H1 (cell line): ENCODE measurements around the gene ZNF629. TPM values are rescaled to one million over a fixed set of nuclear protein-coding genes. Genes with fewer than 3 reads are reported as not detected.

Experiments used
- CTCF ChIA-PET: fragments of 300-600 bp; sonication (Branson Sonifier 250); formaldehyde crosslinking; loops from one replicate; lab custom pipeline; 2021; ENCODE audit not compliant: partially characterized antibody; lab: Charles Lee
- POLR2A ChIA-PET: fragments of 300-600 bp; sonication (Branson Sonifier 250); formaldehyde crosslinking; loops from one replicate; lab custom pipeline; 2021; ENCODE audit warnings: inconsistent platforms; ENCODE audit not compliant: partially characterized antibody; lab: Charles Lee
- DNase-seq, 2 experiments: peaks; one replicate each; pipeline versions ENCODE4 v3.0.0 to v3.0.0-alpha.2; 2010 to 2022; ENCODE audit warnings: low spot score in 2 of 2, low read depth in 1 of 2, mixed read lengths in 1 of 2
- FAIRE-seq: peaks from 2 replicates; lab custom pipeline; 2011; peaks lifted over from hg19 to GRCh38; lab: Jason Lieb, UNC
- H2AFZ ChIP-seq: 2 replicates; pipeline ENCODE4 v1.8.1; 2012; ENCODE audit warnings: low read length, inconsistent platforms
- H2AK5ac ChIP-seq: 2 replicates; pipeline ENCODE4 v1.6.1; 2013; ENCODE audit warnings: low read depth, low read length
- H2BK120ac ChIP-seq: replicated peaks from 2 replicates; pipeline ENCODE3; 2013; ENCODE audit warnings: low read depth, low read length, inconsistent platforms
- H2BK12ac ChIP-seq: 2 replicates; pipeline ENCODE4 v1.6.1; 2013; ENCODE audit warnings: low read depth, low read length
- H2BK15ac ChIP-seq: 2 replicates; pipeline ENCODE4 v1.6.1; 2013; ENCODE audit warnings: low read length
- H2BK20ac ChIP-seq: 2 replicates; pipeline ENCODE4 v1.6.1; 2013; ENCODE audit warnings: low read length
- H2BK5ac ChIP-seq: 2 replicates; pipeline ENCODE4 v1.6.1; 2013; ENCODE audit warnings: low read depth, low read length
- H3K14ac ChIP-seq: 2 replicates; pipeline ENCODE4 v1.6.1; 2013; ENCODE audit warnings: inconsistent platforms; ENCODE audit not compliant: insufficient read length
- H3K18ac ChIP-seq: 2 replicates; pipeline ENCODE4 v1.6.1; 2013; ENCODE audit warnings: low read length; ENCODE audit errors: extremely low read depth
- H3K23ac ChIP-seq: 2 replicates; pipeline ENCODE4 v1.6.1; 2013; ENCODE audit warnings: inconsistent platforms; ENCODE audit not compliant: insufficient read length
- H3K23me2 ChIP-seq: 2 replicates; pipeline ENCODE4 v1.6.1; 2013; ENCODE audit warnings: low read depth, low read length
- H3K27ac ChIP-seq: 2 replicates; pipeline ENCODE4 v1.6.1; 2011; ENCODE audit warnings: low read depth, low read length, inconsistent platforms
- H3K27me3 ChIP-seq, 4 experiments: replicated peaks in 1 of 4; 1 replicate in 1 of 4; 2 replicates in 3 of 4; pipeline versions ENCODE4 v1.6.1 to v1.8.1; 2011 to 2013; ENCODE audit warnings: low read length in 3 of 4, mild to moderate bottlenecking in 3 of 4, inconsistent platforms in 2 of 4, mixed read lengths in 2 of 4, moderate library complexity in 1 of 4; ENCODE audit not compliant: control insufficient read depth in 3 of 4, insufficient read depth in 3 of 4; ENCODE audit errors: extremely low read depth in 1 of 4
- H3K36me3 ChIP-seq, 4 experiments: 2 replicates each; pipeline versions ENCODE4 v1.6.1 to v1.8.1; 2011 to 2013; ENCODE audit warnings: mild to moderate bottlenecking in 4 of 4, low read length in 3 of 4, moderate library complexity in 2 of 4, control low read depth in 1 of 4, inconsistent platforms in 1 of 4; ENCODE audit not compliant: insufficient read depth in 4 of 4, control insufficient read depth in 2 of 4
- H3K4ac ChIP-seq: replicated peaks from 2 replicates; pipeline ENCODE3; 2013; ENCODE audit warnings: low read length, low read depth, mixed read lengths, inconsistent platforms; ENCODE audit not compliant: insufficient read length
- H3K4me1 ChIP-seq, 4 experiments: replicated peaks in 1 of 4; 1 replicate in 1 of 4; 2 replicates in 3 of 4; pipeline versions ENCODE4 v1.6.1 to v1.8.1; 2011 to 2013; ENCODE audit warnings: low read length in 3 of 4, inconsistent platforms in 2 of 4, mixed read lengths in 1 of 4; ENCODE audit not compliant: insufficient read depth in 4 of 4, control insufficient read depth in 3 of 4
- H3K4me2 ChIP-seq, 2 experiments: 2 replicates each; pipeline versions ENCODE4 v1.6.1 to v1.8.1; 2011 to 2013; ENCODE audit warnings: low read depth in 2 of 2, low read length in 2 of 2, control low read depth in 1 of 2, inconsistent platforms in 1 of 2, mild to moderate bottlenecking in 1 of 2; ENCODE audit not compliant: insufficient read depth in 1 of 2
- H3K4me3 ChIP-seq, 4 experiments: fragments of 200-600, 300-600 bp in 1 of 4; sonication (generic), shearing (Covaris generic), sonication (Bioruptor Twin) in 1 of 4; 2 replicates each; pipeline versions ENCODE4 v1.5.1 to v1.8.1; 2011 to 2016; ENCODE audit warnings: low read length in 4 of 4, low read depth in 3 of 4, control low read depth in 2 of 4, inconsistent platforms in 2 of 4, mild to moderate bottlenecking in 2 of 4, mixed read lengths in 1 of 4, moderate library complexity in 1 of 4; ENCODE audit not compliant: insufficient read depth in 2 of 4; ENCODE audit errors: extremely low read depth in 1 of 4
- H3K56ac ChIP-seq: replicated peaks from 2 replicates; pipeline ENCODE3; 2013; ENCODE audit warnings: low read depth, mild to moderate bottlenecking, mixed read lengths, low read length, inconsistent platforms; ENCODE audit not compliant: insufficient read length
- H3K79me1 ChIP-seq: 2 replicates; pipeline ENCODE4 v1.6.1; 2013; ENCODE audit warnings: low read depth, low read length, control low read depth
- H3K79me2 ChIP-seq, 2 experiments: 2 replicates each; pipeline versions ENCODE4 v1.6.1 to v1.8.1; 2012 to 2013; ENCODE audit warnings: low read length in 2 of 2, mild to moderate bottlenecking in 2 of 2, inconsistent platforms in 1 of 2; ENCODE audit not compliant: insufficient read depth in 2 of 2, control insufficient read depth in 1 of 2
- H3K9ac ChIP-seq, 4 experiments: replicated peaks in 1 of 4; 1 replicate in 1 of 4; 2 replicates in 3 of 4; pipeline versions ENCODE4 v1.6.1 to v1.8.1; 2011 to 2013; ENCODE audit warnings: low read depth in 3 of 4, low read length in 3 of 4, control low read depth in 2 of 4, mild to moderate bottlenecking in 2 of 4, moderate library complexity in 2 of 4, inconsistent platforms in 1 of 4; ENCODE audit errors: extremely low read depth in 1 of 4
- H3K9me3 ChIP-seq, 2 experiments: 2 replicates each; pipeline versions ENCODE4 v1.6.1 to v1.8.1; 2012 to 2013; ENCODE audit warnings: mild to moderate bottlenecking in 2 of 2, moderate library complexity in 2 of 2, control low read depth in 1 of 2, inconsistent platforms in 1 of 2, low read depth in 1 of 2, low read length in 1 of 2, mixed read lengths in 1 of 2; ENCODE audit not compliant: insufficient read depth in 2 of 2
- H4K20me1 ChIP-seq, 2 experiments: replicated peaks in 1 of 2; 2 replicates each; pipeline versions ENCODE3 to v1.8.1; 2011 to 2013; ENCODE audit warnings: inconsistent platforms in 2 of 2, low read length in 2 of 2, mild to moderate bottlenecking in 1 of 2; ENCODE audit not compliant: insufficient read depth in 2 of 2, control insufficient read depth in 1 of 2
- H4K5ac ChIP-seq: 2 replicates; pipeline ENCODE4 v1.6.1; 2013; ENCODE audit warnings: low read length, low read depth, mixed read lengths, inconsistent platforms; ENCODE audit not compliant: insufficient read length
- H4K8ac ChIP-seq: 2 replicates; pipeline ENCODE4 v1.8.0; 2013; ENCODE audit warnings: mild to moderate bottlenecking, moderate library complexity, low read length, inconsistent platforms; ENCODE audit not compliant: insufficient read depth; ENCODE audit errors: extremely low read depth
- H4K91ac ChIP-seq: replicated peaks from 2 replicates; pipeline ENCODE3; 2013; ENCODE audit warnings: low read length, mixed read lengths, inconsistent platforms; ENCODE audit not compliant: insufficient read length
- POLR2A ChIP-seq, 2 experiments: IDR thresholded peaks; 1 replicate in 1 of 2; 2 replicates in 1 of 2; pipeline ENCODE4 v1.6.1; 2011; ENCODE audit warnings: low read depth in 2 of 2, low read length in 2 of 2, mild to moderate bottlenecking in 2 of 2; ENCODE audit errors: control extremely low read depth in 1 of 2
- RXRA ChIP-seq: IDR thresholded peaks from 2 replicates; pipeline ENCODE4 v1.6.1; 2011; ENCODE audit warnings: low read depth, mild to moderate bottlenecking, low read length, moderate library complexity; ENCODE audit not compliant: insufficient read depth
- WGBS, 2 experiments: shearing (Covaris generic) in 1 of 2; methylation state at CpG; one replicate each; pipeline versions ENCODE4 v1.1.6 to v1.1.7; 2013 to 2015; ENCODE audit warnings: low lambda C conversion rate in 2 of 2, mixed read lengths in 2 of 2, inconsistent platforms in 1 of 2, low coverage in 1 of 2, missing lambda C conversion rate in 1 of 2; ENCODE audit not compliant: insufficient replicate concordance in 2 of 2, insufficient coverage in 1 of 2, insufficient read length in 1 of 2; ENCODE audit errors: extremely low coverage in 1 of 2, missing lambda C conversion rate in 1 of 2; 5-methylcytosine and 5-hydroxymethylcytosine counted together
- polyA plus RNA-seq, 7 experiments: library from polyadenylated mRNA; depleted of rRNA in 3 of 7; stranded (reverse) in 5 of 7; unstranded in 2 of 7; fragments of >200 nt in 5 of 7; fragments of 200-250 nt in 2 of 7; gene quantifications; 1 replicate in 5 of 7; 2 replicates in 1 of 7; 4 replicates in 1 of 7; pipeline versions ENCODE4 v1.2.1 to v1.2.3, GENCODE V29; 2011 to 2013; ENCODE audit warnings: missing spikeins in 2 of 7, mixed read lengths in 2 of 7
- total RNA-seq: library from RNA; stranded (reverse); fragmentation: NEBNext Ultra II Directional; extraction: Animal tissue kit (Norgen Biotek cat#: 25700); gene quantifications from 2 replicates; pipeline ENCODE4 v1.2.1, GENCODE V29; 2021
- TF ChIP-seq, protein P1 (sequence below), 3 experiments: IDR thresholded peaks; 1 replicate in 2 of 3; 2 replicates in 1 of 3; pipeline versions ENCODE4 v1.5.1 to v1.6.1; 2011; ENCODE audit warnings: low read length in 3 of 3, mild to moderate bottlenecking in 3 of 3, inconsistent platforms in 2 of 3, low read depth in 1 of 3, moderate library complexity in 1 of 3; ENCODE audit not compliant: insufficient read depth in 1 of 3; ENCODE audit errors: control extremely low read depth in 1 of 3

Gene ZNF629
- total and polyA plus RNA-seq, 2 of the 8 experiments (the other 6 are each of a cell fraction or from before 2014, with no cell fraction given), result 11.0 to 19.5 TPM

DNA sequence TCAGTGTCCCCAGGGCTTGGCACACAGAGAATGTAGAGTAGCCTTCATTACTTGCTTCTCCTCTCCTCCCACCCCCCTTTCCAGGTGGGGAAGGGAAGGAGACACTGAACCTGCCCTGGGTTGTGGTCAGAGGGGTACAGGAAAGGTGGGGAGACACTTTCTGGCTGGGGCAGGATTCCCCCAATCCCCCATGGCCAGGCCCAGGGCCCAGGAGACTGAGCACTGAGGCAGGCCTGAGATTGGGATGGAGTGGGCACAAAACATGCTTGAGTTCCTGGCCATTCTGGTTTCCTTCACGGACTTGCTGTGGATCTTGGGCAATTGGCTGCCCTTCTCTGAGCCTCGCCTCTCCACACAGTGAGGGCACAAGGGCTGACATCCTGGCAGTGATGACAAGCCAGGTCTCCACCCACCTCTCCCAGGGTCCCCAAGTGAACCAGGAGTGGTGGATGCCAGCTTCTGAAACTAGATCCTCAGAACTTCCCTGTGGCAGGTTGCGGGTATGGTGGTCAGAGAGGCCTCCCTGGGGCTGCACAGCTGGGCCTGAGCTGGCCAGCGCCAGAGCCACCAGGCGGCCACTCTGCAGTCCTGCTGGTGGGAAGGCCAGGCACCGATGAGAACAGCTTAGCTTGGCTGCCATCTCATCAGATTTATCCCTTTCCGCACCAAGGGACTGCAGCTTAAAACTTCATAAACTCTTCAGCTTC, 9.3 kb downstream of the ZNF629 start:
- H4K5ac ChIP-seq, result no peak overlapping the region
- peaks cover 2 to 25% of the 10 kb centered on the region in 2 experiments for H4K20me1 ChIP-seq
- no peak overlapping the region for H3K56ac ChIP-seq
- H3K9me3 ChIP-seq, result no peaks in the 10 kb centered on the region
- no peak overlapping the region for H2BK120ac ChIP-seq
- no peaks in the 10 kb centered on the region; the same call in 1 of the 2 replicates for H3K79me1 ChIP-seq
- CTCF ChIA-PET, result interaction anchor here (0.6 to 1.9 kb wide), 8 partner anchors 14 to 685 kb away, joined by 3 to 7 read pairs (median 4); partner anchors contain the start of gene TBX6
- no peak overlapping the region for H3K14ac ChIP-seq
- no peak overlapping the region for H3K18ac ChIP-seq
- H3K4me2 ChIP-seq, result no peak overlapping the region; a peak in 1 of 4 replicates
- WGBS, 2 experiments, result 93% methylated on average over 7 of the region's 7 CpGs; no CpG with 5 or more reads in 1 of the 2 experiments
- H3K4me3 ChIP-seq, result no peak overlapping the region
- no peak overlapping the region for H2BK12ac ChIP-seq
- H4K91ac ChIP-seq, result no peak overlapping the region
- H2AK5ac ChIP-seq, result 0 out of 2 replicates have a peak overlapping the region, but pooled peaks have one; percentile 33
- FAIRE-seq (no peak), DNase-seq (no peak)
- no peak overlapping the region for H3K9ac ChIP-seq
- H3K27ac ChIP-seq, result no peak overlapping the region
- H2AFZ ChIP-seq, result no peak overlapping the region
- peaks cover 0 to 11% (median 5%) of the 10 kb centered on the region in 4 experiments; a peak in 5 of 7 replicates for H3K4me1 ChIP-seq
- no peak overlapping the region for H4K8ac ChIP-seq
- no peaks in the 10 kb centered on the region for H3K27me3 ChIP-seq
- H3K36me3 ChIP-seq, result peaks cover 8 to 25% (median 15%) of the 10 kb centered on the region in 4 experiments; a peak in 5 of 8 replicates
- no peak overlapping the region for H2BK15ac ChIP-seq
- H3K4ac ChIP-seq, result peak overlapping the region; percentile 30
- H3K23ac ChIP-seq, result no peak overlapping the region
- 0 out of 2 replicates have a peak overlapping the region, but pooled peaks have one; percentile 61 for H2BK20ac ChIP-seq
- no peak overlapping the region for H2BK5ac ChIP-seq
- H3K79me2 ChIP-seq, result no peaks in the 10 kb centered on the region
- POLR2A ChIA-PET, result interaction anchor here (0.8 to 6.5 kb wide), 25 partner anchors 8 to 169 kb away, joined by 3 to 63 read pairs (median 5); partner anchors contain the start of genes BCL7C, CTF1, PHKG2 and RNF40
- H3K23me2 ChIP-seq, result peaks cover 4% of the 10 kb centered on the region; the same call in 1 of the 2 replicates
- TF ChIP-seq RXRA, result no peak
- TF ChIP-seq, protein P1, sequence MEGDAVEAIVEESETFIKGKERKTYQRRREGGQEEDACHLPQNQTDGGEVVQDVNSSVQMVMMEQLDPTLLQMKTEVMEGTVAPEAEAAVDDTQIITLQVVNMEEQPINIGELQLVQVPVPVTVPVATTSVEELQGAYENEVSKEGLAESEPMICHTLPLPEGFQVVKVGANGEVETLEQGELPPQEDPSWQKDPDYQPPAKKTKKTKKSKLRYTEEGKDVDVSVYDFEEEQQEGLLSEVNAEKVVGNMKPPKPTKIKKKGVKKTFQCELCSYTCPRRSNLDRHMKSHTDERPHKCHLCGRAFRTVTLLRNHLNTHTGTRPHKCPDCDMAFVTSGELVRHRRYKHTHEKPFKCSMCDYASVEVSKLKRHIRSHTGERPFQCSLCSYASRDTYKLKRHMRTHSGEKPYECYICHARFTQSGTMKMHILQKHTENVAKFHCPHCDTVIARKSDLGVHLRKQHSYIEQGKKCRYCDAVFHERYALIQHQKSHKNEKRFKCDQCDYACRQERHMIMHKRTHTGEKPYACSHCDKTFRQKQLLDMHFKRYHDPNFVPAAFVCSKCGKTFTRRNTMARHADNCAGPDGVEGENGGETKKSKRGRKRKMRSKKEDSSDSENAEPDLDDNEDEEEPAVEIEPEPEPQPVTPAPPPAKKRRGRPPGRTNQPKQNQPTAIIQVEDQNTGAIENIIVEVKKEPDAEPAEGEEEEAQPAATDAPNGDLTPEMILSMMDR (IDR thresholded peaks at IDR 0.05; ENCODE audit: control extremely low read depth in 1 of 3, insufficient read depth in 1 of 3, low read depth in 1 of 3, low read length in 3 of 3), result peak in 1 of 3 experiments; percentile 4; a peak in 1 of 4 replicates
- peak in 1 of 2 experiments; percentile 9; a peak in 1 of 3 replicates for TF ChIP-seq POLR2A (IDR thresholded peaks at IDR 0.05; ENCODE audit: control extremely low read depth in 1 of 2, low read depth in 2 of 2, low read length in 2 of 2)
